Endothelial cell of umbilical vein (primary cell): ENCODE measurements around the gene CDK12.
A peak's percentile ranks its signal among the peaks of the same experiment; 100 is the strongest.

Experiments
- CTCF ChIP-seq, 2 donors: IDR thresholded peaks; 1 replicate in 1 of 2; 2 replicates in 1 of 2; pipeline ENCODE4 v1.5.1; 2011; ENCODE audit warnings: low read length in 2 of 2, mild to moderate bottlenecking in 2 of 2, moderate library complexity in 2 of 2, control low read depth in 1 of 2, inconsistent platforms in 1 of 2, low read depth in 1 of 2; ENCODE audit not compliant: insufficient read depth in 1 of 2; ENCODE audit errors: extremely low read depth in 1 of 2
- JUN ChIP-seq: IDR thresholded peaks from 2 replicates; pipeline ENCODE4 v1.6.1; 2011; ENCODE audit warnings: borderline replicate concordance, low read depth; ENCODE audit not compliant: insufficient read length, insufficient read depth
- POLR2A ChIP-seq: IDR thresholded peaks from 2 replicates; pipeline ENCODE4 v1.6.1; 2012; ENCODE audit warnings: low read depth, mild to moderate bottlenecking, control low read depth, low read length
- POLR2AphosphoS5 ChIP-seq: IDR thresholded peaks from 2 replicates; pipeline ENCODE4 v1.6.1; 2012; ENCODE audit warnings: low read depth, mild to moderate bottlenecking, control low read depth, low read length, moderate library complexity; ENCODE audit not compliant: insufficient read depth

GRCh38 chr17:39527220-39527813 lies 66.0 kb downstream of the CDK12 start:
- TF ChIP-seq JUN (no peak), POLR2AphosphoS5 (no peak), POLR2A (no peak), CTCF (IDR thresholded peaks at IDR 0.05; ENCODE audit: extremely low read depth in 1 of 2, insufficient read depth in 1 of 2, low read depth in 1 of 2, low read length in 2 of 2) (peak; percentile 36 to 49)
